Activated CD8-positive, alpha-beta T cell treated with anti-CD3 and anti-CD28 coated beads for 36 hours (primary cell): Measurements from ENCODE around the gene SPPL2C. TPM values are rescaled to one million over a fixed set of nuclear protein-coding genes. Genes with fewer than 3 reads are reported as not detected.

Source experiments
- ATAC-seq: fragments of 200-7000 bp; cut with Tn5 transposase; one replicate; pipeline ENCODE4 v1.10.0; 2021; ENCODE audit warnings: mild to moderate bottlenecking, moderate library complexity
- CTCF ChIA-PET: fragments of 350-600 bp; sonication (Branson Sonifier 250); formaldehyde crosslinking; loops from one replicate; lab custom pipeline; 2021; ENCODE audit warnings: antibody characterized with exemption; lab: Charles Lee
- POLR2A ChIA-PET: fragments of 350-600 bp; sonication (Branson Sonifier 250); formaldehyde crosslinking; loops from one replicate; lab custom pipeline; 2021; ENCODE audit warnings: antibody characterized with exemption; lab: Charles Lee
- DNase-seq: peaks from one replicate; pipeline ENCODE4 v3.0.0-alpha.2; 2020
- H3K27ac Mint-ChIP-seq: one replicate; pipeline ENCODE4 v1.8.0; 2021; ENCODE audit warnings: mild to moderate bottlenecking, mixed read lengths
- H3K27me3 Mint-ChIP-seq: one replicate; pipeline ENCODE4 v1.8.0; 2021; ENCODE audit warnings: mixed read lengths
- H3K36me3 Mint-ChIP-seq: one replicate; pipeline ENCODE4 v1.8.0; 2021; ENCODE audit warnings: low read depth, mixed read lengths
- H3K4me1 Mint-ChIP-seq: one replicate; pipeline ENCODE4 v1.8.0; 2021; ENCODE audit warnings: low read depth, mixed read lengths
- H3K4me3 Mint-ChIP-seq: one replicate; pipeline ENCODE4 v1.8.0; 2021; ENCODE audit warnings: mild to moderate bottlenecking, moderate library complexity, mixed read lengths
- H3K9me3 Mint-ChIP-seq: one replicate; pipeline ENCODE4 v1.8.0; 2021; ENCODE audit warnings: mixed read lengths
- intact Hi-C: fragments of 100-400 bp; cut with micrococcal nuclease; formaldehyde crosslinking; loops from one replicate; pipeline ENCODE4 v1.10.0; 2022
- total RNA-seq, 2 experiments: library from RNA; stranded (reverse); gene quantifications; one replicate each; pipeline ENCODE4 v1.2.3, GENCODE V29; 2021
- TF ChIP-seq, protein P1 (sequence below): fragments of 200-600 bp; IDR thresholded peaks from one replicate; pipeline ENCODE4 v1.8.0; 2022; ENCODE audit warnings: antibody characterized with exemption, mild to moderate bottlenecking

Gene SPPL2C
- total RNA-seq, 2 experiments from 2014 or later, result not detected

- ChIA-PET CTCF (interaction anchor here (1.1 kb wide), 2 partner anchors 15 to 27 kb away, joined by 3 to 5 read pairs; partner anchors contain the start of gene MAPT), POLR2A (no interaction called here)
- TF ChIP-seq, protein P1, sequence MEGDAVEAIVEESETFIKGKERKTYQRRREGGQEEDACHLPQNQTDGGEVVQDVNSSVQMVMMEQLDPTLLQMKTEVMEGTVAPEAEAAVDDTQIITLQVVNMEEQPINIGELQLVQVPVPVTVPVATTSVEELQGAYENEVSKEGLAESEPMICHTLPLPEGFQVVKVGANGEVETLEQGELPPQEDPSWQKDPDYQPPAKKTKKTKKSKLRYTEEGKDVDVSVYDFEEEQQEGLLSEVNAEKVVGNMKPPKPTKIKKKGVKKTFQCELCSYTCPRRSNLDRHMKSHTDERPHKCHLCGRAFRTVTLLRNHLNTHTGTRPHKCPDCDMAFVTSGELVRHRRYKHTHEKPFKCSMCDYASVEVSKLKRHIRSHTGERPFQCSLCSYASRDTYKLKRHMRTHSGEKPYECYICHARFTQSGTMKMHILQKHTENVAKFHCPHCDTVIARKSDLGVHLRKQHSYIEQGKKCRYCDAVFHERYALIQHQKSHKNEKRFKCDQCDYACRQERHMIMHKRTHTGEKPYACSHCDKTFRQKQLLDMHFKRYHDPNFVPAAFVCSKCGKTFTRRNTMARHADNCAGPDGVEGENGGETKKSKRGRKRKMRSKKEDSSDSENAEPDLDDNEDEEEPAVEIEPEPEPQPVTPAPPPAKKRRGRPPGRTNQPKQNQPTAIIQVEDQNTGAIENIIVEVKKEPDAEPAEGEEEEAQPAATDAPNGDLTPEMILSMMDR, result no peak
- no peak for DNase-seq
- peaks cover 10% of the 10 kb centered on the region for H3K27me3 Mint-ChIP-seq
- ATAC-seq, result no peak
- H3K36me3 Mint-ChIP-seq, result no peaks in the 10 kb centered on the region
- H3K4me3 Mint-ChIP-seq, result no peak overlapping the region
- intact Hi-C loops, result no loop called here
- no peak overlapping the region for H3K27ac Mint-ChIP-seq
- H3K9me3 Mint-ChIP-seq, result no peaks in the 10 kb centered on the region
- peaks cover 5% of the 10 kb centered on the region for H3K4me1 Mint-ChIP-seq
Measured at GRCh38 chr17:45867171-45867570, 22.5 kb downstream of the SPPL2C start.

DNA sequence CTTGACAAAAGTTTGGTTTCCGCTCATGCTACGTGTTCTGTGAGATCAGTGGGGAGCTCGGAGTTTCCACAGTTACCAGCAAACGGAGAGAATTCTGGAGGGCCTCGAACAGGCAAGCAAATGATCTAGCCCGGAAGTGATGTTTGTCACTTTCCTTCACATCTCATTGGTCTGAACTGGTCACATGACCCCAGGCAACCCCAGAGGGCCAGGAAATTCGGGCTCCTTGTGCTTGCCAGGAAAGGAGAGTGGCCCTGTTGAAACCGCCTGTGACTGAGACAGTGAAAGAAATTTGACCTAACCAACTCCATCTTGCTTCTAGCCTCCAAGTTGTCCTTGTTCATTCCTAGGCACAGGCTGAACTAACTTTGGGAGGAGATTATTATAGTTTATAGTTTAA is 23.0 kb downstream of the SPPL2C start:
- no peak overlapping the region for H3K4me3 Mint-ChIP-seq
- no peaks in the 10 kb centered on the region for H3K36me3 Mint-ChIP-seq
- ChIA-PET POLR2A (interaction anchor here (0.6 kb wide), 1 partner anchor 390 kb away, joined by 3 read pairs; no protein-coding TSS in a partner anchor), CTCF (interaction anchor here (1.1 kb wide), 2 partner anchors 15 to 26 kb away, joined by 3 to 5 read pairs; partner anchors contain the start of gene MAPT)
- no peak overlapping the region for H3K27ac Mint-ChIP-seq
- H3K27me3 Mint-ChIP-seq, result peaks cover 10% of the 10 kb centered on the region
- intact Hi-C loops, result no loop called here
- no peak for ATAC-seq
- TF ChIP-seq, protein P1, result no peak
- H3K9me3 Mint-ChIP-seq, result no peaks in the 10 kb centered on the region
- peaks cover 5% of the 10 kb centered on the region for H3K4me1 Mint-ChIP-seq
- no peak for DNase-seq

- H3K27me3 Mint-ChIP-seq, result peaks cover 10% of the 10 kb centered on the region
- intact Hi-C loops, result no loop called here
- H3K4me1 Mint-ChIP-seq, result peaks cover 5% of the 10 kb centered on the region
- ChIA-PET CTCF (interaction anchor here (1.1 kb wide), 1 partner anchor 26 kb away, joined by 5 read pairs; the partner anchor contains the start of gene MAPT), POLR2A (interaction anchor here (0.6 kb wide), 1 partner anchor 390 kb away, joined by 3 read pairs; no protein-coding TSS in a partner anchor)
- no peak overlapping the region for H3K27ac Mint-ChIP-seq
- DNase-seq (no peak), ATAC-seq (no peak)
- no peak overlapping the region for H3K4me3 Mint-ChIP-seq
- H3K36me3 Mint-ChIP-seq, result no peaks in the 10 kb centered on the region
- TF ChIP-seq, protein P1, result no peak
- H3K9me3 Mint-ChIP-seq, result no peaks in the 10 kb centered on the region
Measured at GRCh38 chr17:45868276-45868675, 23.6 kb downstream of the SPPL2C start.

DNA sequence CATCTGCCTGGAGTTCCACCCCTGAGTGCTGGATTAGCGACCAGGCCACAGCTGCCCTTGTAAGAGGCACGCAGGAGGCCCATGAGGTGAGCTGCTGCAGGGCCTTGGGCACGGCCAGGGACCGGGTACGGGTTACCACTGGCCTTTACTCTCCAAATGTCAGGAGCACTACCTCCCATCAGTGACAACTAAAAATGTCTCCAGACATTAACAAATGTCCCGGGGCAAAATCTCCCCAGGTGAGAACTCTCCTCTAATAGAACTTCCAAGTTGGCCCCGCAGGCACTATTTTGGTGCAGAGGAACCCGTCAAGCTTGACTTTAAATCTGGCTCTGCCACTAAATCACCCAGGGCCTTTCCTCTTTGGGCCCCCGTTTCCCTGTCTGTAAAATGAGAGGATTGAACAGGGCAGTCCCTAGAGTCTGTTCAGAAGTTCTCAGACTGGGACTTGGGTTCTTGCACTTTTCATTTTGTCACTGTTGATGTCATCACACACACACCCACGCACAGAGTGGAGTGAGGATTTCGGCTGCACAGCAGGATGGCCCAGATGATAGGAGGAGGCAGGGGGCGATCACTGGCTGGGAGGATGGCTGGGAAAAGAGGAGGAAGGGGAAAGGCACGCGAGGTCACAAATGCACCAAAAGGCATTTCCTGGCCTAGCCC is 25.1 kb downstream of the SPPL2C start:
- Mint-ChIP-seq H3K27ac (no peak overlapping the region), H3K9me3 (no peaks in the 10 kb centered on the region), H3K4me1 (peaks cover 11% of the 10 kb centered on the region), H3K27me3 (peaks cover 6% of the 10 kb centered on the region), H3K36me3 (no peaks in the 10 kb centered on the region), H3K4me3 (no peak overlapping the region)
- intact Hi-C loops, result no loop called here
- ATAC-seq (no peak), DNase-seq (peak; percentile 28)
- CTCF ChIA-PET, result interaction anchor here (1.1 to 1.3 kb wide), 3 partner anchors 19 to 277 kb away, joined by 3 to 5 read pairs (median 3); no protein-coding TSS in a partner anchor
- POLR2A ChIA-PET, result no interaction called here
- TF ChIP-seq, protein P1, result no peak

- no peak overlapping the region for H3K27ac Mint-ChIP-seq
- H3K9me3 Mint-ChIP-seq, result no peaks in the 10 kb centered on the region
- H3K4me1 Mint-ChIP-seq, result peaks cover 11% of the 10 kb centered on the region
- DNase-seq (no peak), ATAC-seq (no peak)
- POLR2A ChIA-PET, result no interaction called here
- H3K36me3 Mint-ChIP-seq, result no peaks in the 10 kb centered on the region
- peaks cover 7% of the 10 kb centered on the region for H3K27me3 Mint-ChIP-seq
- intact Hi-C loops, result no loop called here
- no peak overlapping the region for H3K4me3 Mint-ChIP-seq
- TF ChIP-seq, protein P1, result no peak
- CTCF ChIA-PET, result interaction anchor here (1.3 kb wide), 2 partner anchors 19 to 278 kb away, joined by 3 to 5 read pairs; no protein-coding TSS in a partner anchor
Measured at GRCh38 chr17:45870342-45870974, 25.8 kb downstream of the SPPL2C start.
